ENCODE measurements around the gene IFI27L1.
A peak's percentile ranks its signal among the peaks of the same experiment; 100 is the strongest.

The IFI27L1 gene, protein sequence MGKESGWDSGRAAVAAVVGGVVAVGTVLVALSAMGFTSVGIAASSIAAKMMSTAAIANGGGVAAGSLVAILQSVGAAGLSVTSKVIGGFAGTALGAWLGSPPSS

DNA sequence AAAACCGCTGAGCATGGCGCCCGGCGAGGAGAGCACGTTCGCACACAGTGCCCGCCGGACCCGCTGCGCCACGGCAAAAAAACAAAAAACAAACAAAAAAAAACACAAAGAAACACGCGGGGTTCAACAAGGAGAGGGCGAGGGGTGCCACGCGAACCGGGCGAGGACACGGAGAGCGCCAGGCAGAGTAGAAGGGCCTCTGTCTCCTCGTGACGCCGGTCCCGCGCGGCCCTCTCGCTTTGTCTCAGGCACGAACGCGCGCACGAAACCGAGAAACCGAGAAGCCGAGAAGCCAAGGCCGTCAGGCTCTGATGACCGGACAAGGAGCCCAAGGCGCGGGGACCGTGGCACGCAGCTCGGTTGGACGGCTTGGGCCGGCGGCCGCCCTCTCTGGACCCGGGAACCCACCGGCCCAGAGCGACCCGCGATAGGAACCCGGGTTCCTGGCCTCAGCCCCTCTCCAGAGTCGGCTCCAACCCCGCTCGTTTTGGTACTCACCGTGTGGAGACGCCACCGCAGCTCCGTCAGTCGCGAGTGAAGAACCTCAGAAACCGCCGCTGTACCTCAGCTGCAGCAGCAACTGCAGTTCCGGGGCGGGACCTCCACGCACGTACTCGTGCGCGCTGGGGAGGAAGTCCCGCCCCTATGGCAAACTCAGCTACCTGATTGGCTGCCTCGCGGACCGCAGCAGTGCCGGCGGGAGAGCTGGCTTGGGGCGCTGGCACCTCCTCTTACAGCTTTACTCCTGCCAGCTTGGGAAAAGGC, at the start of gene IFI27L1, which contains the start of gene DDX24:
Gene IFI27L1 (plus strand): TSS at position 690 of the 765 bp plus-strand sequence. CDS start 15,628 bp downstream, outside the sequence.
Gene DDX24 (minus strand): TSS at position 582 of the 765 bp plus-strand sequence. CDS start 1,460 bp downstream, outside the sequence.
- DNase-seq: peak; percentile 97

DNA sequence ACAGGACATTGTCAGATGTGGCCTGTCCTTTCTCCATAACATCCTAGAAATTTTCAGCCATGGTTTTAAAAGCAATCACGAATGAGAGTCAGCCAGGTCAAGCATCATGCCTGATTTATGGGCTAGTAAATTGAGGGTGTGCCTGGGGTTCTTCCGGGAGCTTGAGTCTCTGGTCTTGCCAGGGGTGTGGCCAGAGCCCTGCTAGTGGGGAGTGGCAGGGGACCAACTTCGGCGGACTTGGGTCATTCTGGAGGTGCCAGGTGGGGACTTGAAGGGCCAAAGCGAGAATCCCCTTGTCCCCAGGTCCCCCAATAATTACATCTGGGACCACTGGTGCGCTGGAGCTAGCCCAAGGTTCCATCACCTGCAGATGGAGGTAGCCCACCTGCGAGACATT, 49.2 kb upstream of the IFI27L1 start:
- no peak for DNase-seq

DNA sequence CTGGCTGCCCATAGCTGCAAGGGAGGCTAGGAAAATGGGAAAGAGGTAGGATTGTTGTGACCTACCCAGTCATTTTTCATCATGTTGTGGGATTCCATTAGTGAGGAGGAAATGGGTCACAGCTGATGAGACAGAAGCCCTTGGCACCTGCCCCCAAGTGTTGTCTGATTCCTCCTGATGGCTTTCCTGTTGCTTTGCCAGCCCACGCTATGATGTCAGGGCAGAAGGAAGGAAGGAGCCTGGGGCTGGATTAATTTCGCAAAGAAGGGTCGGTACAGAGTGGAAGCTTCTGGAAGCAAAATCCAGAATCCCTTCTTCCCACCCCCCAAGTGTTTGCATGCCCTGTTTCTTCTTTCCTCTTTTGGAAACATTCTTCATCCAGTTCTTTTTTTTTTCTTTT, 46.2 kb upstream of the IFI27L1 start:
- DNase-seq: no peak

- DNase-seq: peak; percentile 66
These were observed 44.6 kb upstream of the IFI27L1 start for GRCh38 chr14:94036313-94037167.

- DNase-seq: no peak
These were observed 43.2 kb upstream of the IFI27L1 start for GRCh38 chr14:94037954-94038353.

DNA sequence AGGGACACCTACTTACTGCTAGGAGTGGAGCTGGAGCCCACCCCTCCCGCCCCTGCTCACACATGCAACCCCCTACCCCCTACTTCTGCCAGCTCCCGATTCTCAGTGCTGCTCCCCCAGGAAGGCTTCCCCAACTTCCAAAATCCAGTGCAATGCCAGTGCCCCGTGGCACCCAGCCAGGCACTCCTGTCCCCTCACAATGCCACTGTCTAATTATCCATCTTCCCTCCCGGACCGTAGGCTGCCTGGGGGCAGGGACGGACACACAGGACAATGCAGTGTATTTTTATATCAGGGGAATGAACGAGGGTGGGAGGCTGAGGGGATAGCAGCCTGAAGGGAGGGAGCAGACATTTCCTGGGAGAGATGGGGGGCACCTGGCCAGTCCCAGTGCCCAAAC, 42.6 kb upstream of the IFI27L1 start:
- no peak for DNase-seq

GRCh38 chr14:94038921-94039629, 42.0 kb upstream of the IFI27L1 start:
- no peak for DNase-seq

- DNase-seq: no peak
These were observed 40.9 kb upstream of the IFI27L1 start for GRCh38 chr14:94040247-94040646.

DNA sequence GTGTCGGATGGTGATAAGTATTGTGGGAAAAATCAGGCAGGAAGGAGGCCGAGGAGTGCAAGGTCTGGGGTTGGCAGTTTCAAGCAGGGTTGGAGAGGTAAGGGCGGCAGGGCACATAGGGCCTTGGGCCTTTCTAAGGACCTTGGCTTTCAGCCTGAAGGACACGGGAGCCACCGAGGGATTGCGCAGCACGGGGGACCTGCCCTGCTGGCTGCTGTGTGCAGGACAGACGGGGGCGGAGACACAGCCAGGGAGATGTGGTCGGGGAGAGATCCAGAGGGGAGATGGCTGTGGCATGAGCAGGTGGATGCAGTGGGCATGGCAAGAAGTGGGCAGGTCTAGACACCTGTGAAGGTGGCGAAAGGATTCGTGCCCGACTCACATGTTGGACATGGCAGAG, 40.3 kb upstream of the IFI27L1 start:
- no peak for DNase-seq

DNA sequence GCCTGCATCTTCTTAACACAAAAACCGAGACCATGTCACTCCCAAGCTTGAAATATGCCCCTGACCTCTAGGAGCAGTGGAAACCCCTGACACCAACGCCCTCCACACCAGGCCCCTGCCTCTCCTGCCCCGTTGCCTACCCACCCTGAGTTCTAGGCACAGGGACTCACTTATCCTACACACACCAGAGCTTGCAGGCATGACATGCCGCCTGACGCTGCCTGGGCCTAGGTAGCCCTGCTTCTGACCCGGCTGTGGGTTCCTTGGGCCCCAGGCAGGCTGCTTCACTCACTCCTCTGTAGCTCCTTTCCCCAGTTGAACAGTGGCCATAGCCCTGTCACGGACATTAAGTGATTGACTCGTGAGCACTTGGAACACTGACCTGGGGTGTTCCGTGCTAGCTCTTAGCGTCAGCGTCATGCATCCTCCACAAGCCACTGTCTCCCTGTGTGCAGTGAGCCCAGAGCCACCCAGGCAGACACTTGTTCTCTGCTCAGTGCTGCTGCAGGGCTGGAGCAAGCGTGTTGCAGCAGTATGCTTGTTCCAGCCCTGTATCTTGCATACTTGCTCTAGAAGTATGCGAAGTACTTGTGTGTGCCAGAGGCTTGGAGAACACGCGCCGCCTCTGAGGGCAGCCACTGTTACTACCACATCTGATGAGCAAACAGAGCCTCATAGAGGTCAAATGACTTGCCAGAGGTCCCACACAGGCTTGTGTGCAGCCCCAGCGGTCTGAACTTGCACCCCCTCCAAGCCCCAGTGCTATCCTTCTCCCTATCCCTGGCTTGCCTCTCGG, 39.4 kb upstream of the IFI27L1 start:
- no peak for DNase-seq

DNA sequence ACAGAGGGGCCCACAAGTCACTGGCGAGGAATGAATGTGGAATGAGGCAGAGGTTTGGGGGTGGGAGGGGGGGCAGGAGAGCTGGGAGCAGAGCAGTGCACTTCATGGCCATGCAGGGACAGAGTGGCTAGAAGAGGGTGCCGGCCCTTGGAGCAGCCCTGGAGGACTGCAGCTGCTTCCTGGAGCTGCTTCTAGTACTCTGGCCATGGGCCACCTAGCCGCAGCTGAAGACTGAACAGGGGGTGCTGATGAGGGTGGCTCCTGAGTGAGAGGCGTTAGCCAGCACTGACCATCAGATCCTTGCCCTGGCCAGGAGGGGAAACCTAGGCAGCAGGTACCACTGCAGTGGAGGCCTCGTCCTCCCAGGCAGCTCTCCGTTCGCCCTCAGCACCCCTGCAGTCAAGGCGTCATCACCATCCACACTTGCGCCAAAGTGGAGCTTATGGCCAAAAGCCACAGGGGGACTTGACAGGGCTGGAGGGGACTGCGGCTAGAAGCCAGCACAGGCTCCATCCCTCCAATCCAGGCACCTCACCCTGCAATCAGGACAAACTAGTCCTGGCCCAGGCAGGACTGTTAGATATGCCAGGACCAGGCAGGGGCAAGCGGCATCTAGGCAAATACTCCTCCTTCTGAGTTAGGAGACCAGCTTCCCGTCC, 38.5 kb upstream of the IFI27L1 start:
- DNase-seq: no peak

DNA sequence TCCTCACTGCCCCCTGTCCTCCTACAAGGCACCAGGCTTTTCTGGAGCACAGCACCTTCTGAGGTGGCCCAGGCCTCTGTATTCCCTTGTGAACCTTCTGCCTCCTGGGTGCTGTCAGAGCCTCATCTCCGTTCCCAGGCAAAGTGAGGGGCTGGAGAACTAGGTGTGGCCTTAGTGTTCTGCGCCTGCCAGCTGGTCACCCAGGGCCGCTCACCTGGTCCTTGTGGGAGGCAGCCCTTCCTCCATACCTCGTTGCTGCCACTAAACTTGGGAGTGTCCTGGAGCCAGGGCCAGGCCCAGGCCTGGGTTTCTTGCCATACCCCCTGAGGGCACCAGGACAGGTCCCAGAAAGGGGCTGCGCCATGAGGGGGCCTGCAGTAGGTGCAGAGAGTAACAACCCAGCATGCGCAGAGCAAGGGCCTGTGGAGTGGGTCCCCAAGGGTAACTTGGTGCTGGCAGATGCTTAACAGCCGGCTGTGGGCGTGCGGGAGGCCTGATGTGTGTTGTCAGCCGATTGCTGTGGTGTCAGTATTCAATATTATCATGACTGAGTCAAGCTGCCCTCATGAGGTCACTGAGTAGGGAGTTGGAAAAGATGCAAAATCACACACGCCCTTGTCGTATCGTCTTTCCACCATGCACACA, 37.9 kb upstream of the IFI27L1 start:
- DNase-seq: no peak

DNA sequence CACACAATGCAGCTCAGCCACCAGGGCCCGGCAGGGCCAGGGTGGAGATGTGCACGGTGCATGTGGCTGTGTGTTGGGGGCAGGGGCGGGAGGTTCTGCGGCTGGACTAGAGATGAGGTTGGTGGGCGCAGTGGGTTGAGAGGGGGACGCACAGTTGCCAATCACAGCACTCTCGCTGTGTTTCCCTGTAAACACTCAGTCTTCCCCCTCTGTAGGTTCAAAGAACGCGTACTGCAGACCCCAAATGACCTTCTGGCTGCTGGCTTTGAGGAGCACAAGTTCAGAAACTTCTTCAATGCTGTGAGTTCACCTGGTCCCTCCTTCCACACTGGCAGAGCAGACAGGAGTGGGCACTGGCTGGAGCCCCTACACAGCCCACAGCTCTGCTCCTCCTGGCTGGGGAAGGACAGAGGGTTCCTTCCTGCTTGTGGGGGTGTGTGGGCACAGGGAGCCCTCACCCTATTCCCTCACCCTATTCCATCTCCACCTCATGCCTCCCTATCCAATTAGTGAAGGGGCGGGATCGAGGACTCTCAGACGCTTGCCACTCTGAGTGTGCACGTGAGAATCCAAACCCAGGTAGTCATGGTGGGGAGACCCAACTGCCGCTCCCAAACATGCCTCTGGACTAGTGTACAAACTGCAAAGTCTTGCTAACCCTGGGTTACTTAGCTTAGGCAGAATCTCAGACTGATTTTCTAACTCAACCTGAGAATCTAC, 37.2 kb upstream of the IFI27L1 start:
- DNase-seq: no peak

GRCh38 chr14:94044476-94045091, 36.5 kb upstream of the IFI27L1 start:
- DNase-seq: no peak

DNA sequence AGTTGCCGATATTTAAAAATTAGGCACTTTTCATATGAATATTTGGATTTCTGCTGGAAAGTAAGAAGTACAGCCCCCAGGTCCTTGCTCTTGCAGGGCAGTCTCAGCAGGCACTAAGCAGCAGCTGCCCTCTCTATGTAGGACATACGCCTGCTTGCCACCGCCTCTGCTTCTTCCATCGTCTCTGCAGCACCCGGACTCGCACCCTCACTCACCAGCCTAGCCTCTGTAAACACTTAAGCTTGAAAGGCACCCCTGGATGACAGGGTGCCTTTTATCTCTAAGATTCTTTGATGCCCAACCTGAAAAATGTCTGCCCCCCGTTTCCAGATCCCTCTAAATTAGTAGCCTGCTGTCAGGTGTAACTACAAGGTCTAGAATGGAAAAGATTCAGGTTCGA, 36.0 kb upstream of the IFI27L1 start:
- no peak for DNase-seq

- DNase-seq: no peak
These were observed 35.4 kb upstream of the IFI27L1 start for GRCh38 chr14:94045563-94046345.

- no peak for DNase-seq
These were observed 34.3 kb upstream of the IFI27L1 start for GRCh38 chr14:94046696-94047250.

DNA sequence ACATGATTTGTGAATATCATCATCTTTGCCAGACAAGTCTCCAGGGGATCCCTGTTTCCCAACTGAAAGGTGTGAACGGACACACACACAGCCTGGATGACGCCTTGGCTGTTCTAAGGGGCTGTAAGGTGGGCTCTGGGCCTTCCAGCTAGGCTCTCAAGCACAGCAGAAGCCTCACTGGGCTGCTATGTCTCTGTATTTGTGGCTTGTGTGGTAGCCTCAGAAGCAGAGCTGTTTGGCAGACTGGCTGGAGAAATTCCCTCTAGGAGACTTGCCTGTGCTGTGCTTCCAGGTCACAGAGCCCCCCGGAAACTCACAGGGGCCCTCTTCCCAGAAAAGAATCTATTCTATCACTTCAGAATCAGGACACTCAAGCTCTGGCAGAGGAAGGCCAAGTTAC, 33.5 kb upstream of the IFI27L1 start:
- DNase-seq: no peak

All from NCI-H345 (cell line).